GM18868 (cell line): Measurements from ENCODE around the gene NOTCH4.
"Not testable (repeated sequence)": the region's sequence is repeated elsewhere in the genome, so short reads cannot be mapped to it uniquely, and the experiment has no call there.

ENCODE experiments used
- ATAC-seq: cut with Tn5 transposase; IDR thresholded peaks from one replicate; pipeline ENCODE4 v1.9.1; 2021; ENCODE audit warnings: mild to moderate bottlenecking, moderate library complexity; ENCODE audit not compliant: unreplicated experiment

The NOTCH4 gene

DNA sequence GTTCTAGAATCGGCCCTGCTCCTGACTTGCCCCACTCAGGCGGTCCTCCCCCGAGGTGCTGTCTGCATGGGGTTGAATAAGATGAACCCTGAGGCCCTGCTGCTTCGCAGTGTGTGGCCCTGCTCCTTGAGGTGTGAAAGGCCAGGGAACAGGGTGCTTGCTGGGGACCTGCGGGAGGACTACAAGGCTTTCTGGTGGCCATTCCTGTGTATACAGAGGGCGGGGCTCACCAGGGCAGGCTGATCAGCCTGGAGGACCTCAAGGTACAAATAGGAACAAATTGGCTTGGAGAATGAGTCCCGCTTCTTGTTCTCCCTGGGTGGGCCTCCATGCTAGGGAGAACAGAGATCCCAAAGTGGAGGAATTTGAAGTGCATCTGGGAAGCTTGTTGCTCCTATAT, 5.7 kb downstream of the NOTCH4 start:
- no peak for ATAC-seq

- ATAC-seq = no peak
Observed at GRCh38 chr6:32216998-32217397, 6.9 kb downstream of the NOTCH4 start.

- ATAC-seq = no peak
Observed at GRCh38 chr6:32216285-32216684, 7.6 kb downstream of the NOTCH4 start.

- no peak for ATAC-seq
Observed at GRCh38 chr6:32215617-32216016, 8.2 kb downstream of the NOTCH4 start.

DNA sequence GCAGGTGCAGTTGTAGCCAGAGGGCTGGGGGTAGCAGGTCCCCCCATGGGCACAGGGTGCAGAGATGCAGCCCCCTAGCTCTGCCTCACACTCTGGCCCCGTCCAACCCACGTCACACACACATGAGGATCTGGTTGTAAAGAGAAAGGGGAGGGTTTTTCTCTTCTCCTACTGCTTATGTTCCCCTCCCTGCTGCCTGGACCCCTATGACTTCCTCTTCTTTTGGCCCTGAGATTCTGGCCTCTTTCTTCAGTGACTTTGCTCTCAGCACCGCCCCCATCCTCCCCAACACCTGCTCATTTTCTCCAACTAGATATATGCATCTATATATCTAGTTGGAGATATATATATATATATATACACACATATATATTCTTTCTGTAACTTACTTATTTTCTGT, 9.7 kb downstream of the NOTCH4 start:
- ATAC-seq = no peak

DNA sequence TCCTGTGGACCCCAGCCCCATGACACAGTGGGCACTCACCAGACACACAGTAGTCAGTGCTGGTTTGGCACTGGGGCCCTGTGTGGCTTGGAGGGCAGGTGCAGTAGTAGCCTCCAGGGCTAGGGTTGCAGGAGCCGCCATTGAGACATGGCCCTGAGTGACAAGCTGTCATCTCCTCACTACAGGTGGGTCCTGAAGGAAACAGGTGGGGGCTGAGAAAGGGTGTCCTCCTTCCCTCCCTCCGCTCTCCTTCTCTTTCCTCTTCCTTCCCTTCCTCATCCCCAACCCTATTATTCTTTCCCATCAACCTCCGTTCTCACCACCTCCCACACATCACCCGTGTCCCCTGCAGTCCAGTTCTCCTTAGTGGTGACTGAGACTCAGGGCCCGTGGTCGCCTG, 10.2 kb downstream of the NOTCH4 start:
- no peak for ATAC-seq

- no peak for ATAC-seq
Observed at GRCh38 chr6:32212076-32212760, 11.6 kb downstream of the NOTCH4 start.

GRCh38 chr6:32211432-32211831, 12.4 kb downstream of the NOTCH4 start:
- not testable (repeated sequence) for ATAC-seq

DNA sequence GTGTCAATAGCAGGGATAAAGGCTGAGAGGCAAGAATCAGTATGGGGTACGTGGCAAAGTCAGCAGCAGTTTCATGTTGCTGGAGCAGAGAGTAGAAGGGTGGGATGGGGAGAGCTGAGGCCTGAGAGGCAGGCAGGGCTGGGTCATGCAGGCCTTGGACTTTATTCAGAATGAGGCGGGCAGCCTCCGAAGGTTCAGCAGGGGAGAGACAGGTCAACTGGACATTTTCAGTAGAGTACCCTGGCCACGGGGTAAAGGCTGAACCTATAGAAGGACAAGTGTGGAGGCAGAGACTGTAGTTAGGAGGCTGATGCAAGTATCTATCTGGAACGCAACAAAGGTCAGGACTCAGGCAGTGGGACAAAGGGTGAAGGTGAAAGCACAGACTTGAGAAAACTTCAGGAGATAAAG, 13.7 kb downstream of the NOTCH4 start:
- no peak for ATAC-seq

DNA sequence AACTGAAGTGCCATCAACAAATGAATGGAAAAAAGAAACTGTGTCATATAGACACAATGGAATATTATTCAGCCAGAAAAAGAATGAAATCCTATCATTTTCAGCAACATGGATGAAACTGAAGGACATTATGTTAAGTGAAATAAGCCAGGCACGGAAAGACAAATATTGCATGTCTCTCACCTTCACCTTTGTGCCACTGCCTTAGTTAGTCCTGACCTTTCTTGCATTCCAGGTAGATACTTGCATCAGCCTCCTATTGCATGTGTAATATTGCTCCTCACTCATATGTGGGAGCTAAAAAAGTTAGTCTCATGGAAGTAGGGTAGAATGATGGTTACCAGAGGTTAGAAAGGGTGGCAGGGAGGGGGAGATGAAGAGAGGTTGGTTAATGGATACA, 14.9 kb downstream of the NOTCH4 start:
- ATAC-seq = no peak

- ATAC-seq = no peak
Observed at GRCh38 chr6:32204268-32204715, 19.6 kb downstream of the NOTCH4 start.

DNA sequence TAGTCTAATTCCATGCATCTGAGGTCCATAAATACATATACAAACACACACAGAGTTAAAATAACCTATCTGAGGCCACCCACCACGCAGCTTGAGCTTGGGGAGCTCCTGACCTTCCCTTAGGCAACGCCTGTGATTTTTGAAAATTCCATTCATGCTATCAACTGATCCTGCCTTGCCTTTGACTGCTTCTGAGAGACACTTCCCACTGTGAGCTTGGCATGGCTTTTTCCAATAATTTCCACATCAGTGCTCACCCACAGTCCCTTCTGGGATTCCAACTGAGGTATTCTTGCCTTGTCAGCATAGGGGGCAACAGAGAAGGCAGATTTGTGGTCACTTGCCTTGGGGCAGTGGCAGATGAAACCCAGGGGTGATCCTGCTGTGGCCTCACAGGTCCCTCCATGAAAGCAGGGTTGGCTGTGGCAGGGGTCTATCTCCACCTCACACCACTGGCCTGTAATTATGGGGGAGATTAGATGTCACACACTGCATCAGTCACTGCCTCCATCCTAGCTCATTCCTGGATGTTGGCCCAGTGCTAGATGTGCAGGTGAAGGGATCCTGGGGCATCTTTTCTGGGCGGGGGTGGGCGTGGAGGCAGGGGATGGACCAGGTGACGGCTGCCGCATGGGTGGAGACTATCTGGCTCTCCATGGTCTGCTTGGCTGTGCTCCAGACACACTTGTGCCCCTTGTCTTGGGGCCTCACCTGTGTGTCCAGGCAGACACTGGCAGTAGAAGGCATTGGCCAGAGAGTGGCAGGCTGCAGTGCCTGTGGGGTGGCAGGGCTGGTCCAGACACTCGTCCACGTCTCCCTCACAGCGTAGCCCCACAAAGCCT, 20.2 kb downstream of the NOTCH4 start:
- no peak for ATAC-seq

GRCh38 chr6:32202186-32202585, 21.7 kb downstream of the NOTCH4 start:
- no peak for ATAC-seq

DNA sequence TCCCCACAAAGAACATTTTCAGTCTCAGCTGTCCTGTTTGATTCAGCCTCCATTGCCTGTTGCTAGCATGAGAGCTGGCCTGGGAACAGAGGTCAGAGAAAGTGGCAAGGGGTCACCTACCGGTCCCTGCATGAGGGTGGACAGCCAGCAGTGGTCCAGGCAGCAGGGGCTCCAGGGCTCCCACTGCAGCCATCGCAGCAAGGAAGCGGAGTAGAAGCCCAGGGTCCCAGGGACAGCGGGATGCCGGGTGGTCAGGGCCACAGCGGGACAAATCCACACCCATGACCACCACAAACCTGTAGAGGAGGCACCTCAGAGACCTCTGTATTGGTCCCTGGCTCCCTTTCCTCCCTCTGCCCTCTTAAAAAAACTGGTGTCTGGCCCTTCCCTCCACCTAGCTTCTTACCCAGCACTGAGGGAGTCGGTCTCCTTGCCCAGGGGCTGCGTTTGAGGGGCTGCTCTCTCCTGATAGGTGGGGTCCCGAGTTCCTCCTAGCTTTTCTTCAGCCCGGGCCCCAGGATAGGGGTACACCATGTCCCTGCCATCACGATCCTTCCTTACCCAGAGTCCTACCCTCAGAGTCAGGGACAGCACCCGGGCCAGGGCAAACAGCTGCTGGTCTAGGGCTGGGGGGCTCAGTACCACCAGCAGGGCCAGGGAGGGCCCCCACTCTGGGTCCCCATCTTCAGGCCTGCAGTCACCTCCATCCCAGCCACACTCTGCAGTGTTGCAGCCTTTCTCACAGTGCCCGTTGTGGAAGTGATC, 23.0 kb downstream of the NOTCH4 start:
- ATAC-seq = no peak

- ATAC-seq = no peak
Observed at GRCh38 chr6:32198866-32199265, 25.0 kb downstream of the NOTCH4 start.

GRCh38 chr6:32198345-32198696, 25.5 kb downstream of the NOTCH4 start:
- ATAC-seq = no peak

DNA sequence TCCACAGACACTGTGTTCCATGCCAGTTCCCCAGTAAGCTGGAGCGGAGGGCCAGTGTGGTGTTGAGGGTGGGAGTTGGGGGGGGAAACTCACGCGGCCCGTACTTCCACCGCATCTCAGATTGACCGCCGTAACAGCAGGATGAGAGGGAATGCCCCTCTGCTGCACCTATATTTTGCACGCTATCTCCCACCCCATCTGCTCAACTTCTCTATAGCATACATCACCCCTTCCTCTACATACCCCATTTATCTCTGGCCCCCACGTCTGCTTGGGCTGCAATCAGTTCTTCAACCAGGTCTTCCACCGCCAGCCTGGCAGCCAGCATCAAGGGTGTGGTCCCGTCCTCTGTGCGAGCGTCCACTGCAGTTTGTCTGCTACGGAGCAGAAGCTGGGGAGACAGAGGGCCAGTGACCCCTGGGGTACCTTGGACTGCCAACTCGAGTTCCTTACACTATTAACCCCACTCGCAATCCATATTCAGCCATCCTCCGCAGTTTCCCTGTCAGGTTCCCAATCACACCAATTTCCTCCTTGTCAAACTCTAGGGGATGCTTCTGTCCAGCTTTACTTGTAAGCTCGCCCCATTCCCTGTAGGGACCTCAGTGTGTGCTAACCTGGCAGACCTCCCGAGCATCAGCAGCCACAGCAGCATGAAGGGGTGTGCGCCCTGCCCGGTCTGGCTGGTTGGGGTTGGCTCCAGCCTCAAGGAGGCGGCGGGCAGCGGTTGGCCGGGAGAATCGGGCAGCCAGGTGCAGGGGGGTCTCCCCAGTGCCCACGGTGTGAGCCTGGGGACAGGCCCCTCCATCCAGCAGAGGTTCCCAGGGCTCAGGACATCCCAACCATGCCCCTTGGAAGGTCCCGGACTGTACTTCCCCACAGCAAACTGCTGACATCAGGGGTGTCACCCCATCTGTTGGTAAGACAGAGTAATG, 26.9 kb downstream of the NOTCH4 start:
- no peak for ATAC-seq

GRCh38 chr6:32195902-32196681, 27.8 kb downstream of the NOTCH4 start:
- peak; percentile 77 for ATAC-seq

DNA sequence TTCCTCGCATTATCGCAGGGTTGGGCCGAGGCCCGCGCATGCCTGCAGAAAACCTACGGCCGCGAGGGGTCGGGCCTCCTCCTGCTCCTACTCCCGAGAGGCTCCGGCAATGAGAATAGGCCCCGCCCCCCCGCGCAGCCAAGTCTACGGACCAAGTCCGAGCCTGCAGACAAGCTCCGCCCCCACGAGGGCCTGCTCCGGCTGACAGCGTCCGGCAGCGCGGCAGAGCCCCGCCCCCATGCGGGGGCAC, 28.3 kb downstream of the NOTCH4 start:
- ATAC-seq = peak; percentile 63
